GM19397 (cell line): ENCODE data around the gene AMZ1.
"Not testable (repeated sequence)": the region's sequence is repeated elsewhere in the genome, so short reads cannot be mapped to it uniquely, and the experiment has no call there.

Experiments used
- ATAC-seq: cut with Tn5 transposase; IDR thresholded peaks from one replicate; pipeline ENCODE4 v1.9.1; 2021; ENCODE audit warnings: mild to moderate bottlenecking, moderate library complexity; ENCODE audit not compliant: unreplicated experiment

The AMZ1 gene

DNA sequence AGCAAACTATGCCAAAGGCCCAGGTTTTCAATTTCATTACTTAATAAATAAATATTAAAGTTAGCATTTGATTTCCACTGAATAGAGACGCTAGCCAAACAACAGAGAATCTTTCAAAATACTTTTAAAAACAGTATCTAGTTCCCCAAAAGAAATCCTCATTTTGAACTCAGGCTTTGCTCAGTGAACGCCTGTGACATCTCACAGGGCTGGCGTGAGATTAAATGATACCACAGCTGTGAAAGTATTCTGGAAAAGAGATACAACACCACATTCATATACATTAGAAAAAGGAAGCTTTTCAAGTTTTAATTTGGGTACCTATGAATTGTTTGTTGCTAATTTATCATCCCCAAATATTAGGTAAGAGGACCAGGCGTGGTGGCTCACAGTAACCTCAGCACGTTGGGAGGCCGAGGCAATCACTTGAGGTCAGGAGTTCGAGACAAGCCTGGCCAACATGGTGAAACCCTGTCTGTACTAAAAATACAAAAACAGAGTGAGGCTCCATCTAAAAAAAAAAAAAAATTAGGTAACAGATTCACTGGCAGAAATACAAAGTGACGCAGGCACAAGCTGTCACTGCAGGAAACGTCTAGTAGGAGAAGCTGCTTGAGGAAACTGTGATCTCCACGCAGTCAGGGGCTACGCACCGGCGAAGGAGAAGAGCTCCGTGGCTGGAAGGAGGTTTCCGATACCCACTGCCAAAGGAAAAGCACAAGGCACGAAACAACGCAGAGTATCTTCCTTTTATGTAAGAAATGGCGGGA lies 50.0 kb downstream of the AMZ1 start:
- ATAC-seq: no peak

DNA sequence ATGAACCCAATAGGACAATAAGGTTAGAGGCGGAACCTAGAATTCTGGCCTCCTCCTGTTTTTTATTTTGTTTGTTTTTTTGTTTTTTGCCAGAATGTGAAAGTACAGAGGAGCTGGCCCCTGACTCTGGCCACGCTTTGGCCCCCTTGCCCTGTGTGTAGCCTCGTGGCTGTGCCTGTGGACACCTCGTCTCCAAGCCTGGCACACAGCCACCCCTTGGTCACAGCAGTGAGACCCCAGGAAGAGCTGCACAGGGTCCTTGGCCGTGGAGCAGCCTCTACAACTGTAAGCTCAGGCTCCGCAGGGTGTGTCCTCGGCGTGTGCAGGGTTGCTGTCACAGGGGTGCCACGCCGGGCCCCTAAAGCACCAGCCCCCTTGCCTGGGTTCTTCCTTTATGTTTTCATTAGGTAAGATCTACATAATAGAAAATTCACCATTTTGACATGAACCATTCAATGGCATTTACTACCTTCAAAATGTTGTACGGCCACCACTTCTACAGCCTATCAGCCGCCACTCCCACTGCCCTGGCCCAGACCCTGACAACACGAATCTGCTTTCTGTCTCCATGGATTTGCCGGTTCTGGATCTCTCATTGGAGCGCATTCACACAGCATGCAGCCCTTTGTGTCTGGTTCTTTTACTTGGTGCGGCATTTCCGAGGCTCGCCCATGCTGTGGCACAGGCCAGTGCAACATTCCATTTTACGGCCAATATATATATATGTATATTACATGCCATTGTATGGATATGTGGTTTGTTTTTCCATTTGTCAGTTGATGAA lies 51.0 kb downstream of the AMZ1 start:
- ATAC-seq: no peak

DNA sequence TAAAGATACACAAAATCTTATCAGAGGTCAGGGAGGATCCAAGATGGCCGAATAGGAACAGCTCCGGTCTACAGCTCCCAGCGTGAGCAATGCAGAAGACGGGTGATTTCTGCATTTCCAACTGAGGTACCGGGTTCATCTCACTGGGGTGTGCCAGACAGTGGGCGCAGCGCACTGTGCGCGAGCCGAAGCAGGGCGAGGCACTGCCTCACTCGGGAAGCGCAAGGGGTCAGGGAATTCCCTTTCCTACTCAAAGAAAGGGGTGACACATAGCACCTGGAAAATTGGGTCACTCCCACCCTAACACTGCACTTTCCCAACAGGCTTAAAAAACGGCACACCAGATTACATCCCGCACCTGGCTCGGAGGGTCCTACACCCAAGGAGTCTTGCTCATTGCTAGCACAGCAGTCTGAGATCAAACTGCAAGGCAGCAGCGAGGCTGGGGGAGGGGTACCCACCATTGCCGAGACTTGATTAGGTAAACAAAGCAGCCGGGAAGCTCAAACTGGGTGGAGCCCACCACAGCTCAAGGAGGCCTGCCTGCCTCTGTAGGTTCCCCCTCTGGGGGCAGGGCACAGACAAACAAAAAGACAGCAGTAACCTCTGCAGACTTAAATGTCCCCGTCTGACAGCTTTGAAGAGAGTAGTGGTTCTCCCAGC lies 55.7 kb downstream of the AMZ1 start:
- not testable (repeated sequence) for ATAC-seq

DNA sequence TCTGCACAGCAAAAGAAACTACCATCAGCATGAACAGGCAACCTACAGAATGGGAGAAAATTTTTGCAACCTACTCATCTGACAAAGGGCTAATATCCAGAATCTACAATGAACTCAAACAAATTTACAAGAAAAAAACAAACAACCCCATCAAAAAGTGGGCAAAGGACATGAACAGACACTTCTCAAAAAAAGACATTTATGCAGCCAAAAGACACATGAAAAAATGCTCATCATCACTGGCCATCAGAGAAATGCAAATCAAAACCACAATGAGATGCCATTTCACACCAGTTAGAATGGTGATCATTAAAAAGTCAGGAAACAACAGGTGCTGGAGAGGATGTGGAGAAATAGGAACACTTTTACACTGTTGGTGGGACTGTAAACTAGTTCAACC lies 60.7 kb downstream of the AMZ1 start:
- not testable (repeated sequence) for ATAC-seq

DNA sequence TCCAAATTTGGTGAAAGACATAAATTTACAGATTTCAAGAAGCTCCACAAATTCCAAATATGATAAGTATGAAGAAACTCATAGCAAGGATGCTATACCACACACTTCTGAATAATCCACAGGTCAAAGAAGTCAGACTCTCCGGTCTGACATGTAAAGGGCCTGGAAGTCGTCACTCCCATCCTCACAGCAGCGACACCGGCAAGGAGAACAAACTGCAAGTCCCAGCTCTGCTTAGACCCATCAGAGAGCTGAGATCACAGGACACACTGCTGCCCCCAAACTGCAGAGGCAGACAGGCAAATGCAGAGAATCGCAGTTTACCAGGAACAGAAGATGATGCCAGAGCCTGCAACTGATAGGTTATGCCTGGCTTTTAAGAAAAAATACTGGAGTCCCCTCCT lies 62.0 kb downstream of the AMZ1 start:
- no peak for ATAC-seq

DNA sequence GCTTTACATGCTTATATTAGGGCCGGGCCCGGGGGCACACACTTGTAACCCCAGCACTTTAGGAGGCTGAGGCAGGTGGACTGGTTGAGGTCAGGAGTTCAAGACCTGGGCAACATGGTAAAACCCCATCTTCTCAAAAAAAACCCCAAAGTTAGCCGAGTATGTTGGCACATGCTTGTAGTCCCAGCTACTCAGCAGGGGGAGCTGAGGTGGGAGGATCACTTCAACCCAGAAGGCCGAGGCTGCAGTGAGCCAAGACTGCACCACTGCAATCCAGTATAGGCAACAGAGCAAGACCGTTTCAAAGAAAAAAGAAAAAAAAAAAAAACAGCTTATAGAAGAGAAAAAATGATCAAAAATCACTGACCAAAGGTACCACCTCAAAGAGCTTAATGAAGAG lies 63.1 kb downstream of the AMZ1 start:
- no peak for ATAC-seq

DNA sequence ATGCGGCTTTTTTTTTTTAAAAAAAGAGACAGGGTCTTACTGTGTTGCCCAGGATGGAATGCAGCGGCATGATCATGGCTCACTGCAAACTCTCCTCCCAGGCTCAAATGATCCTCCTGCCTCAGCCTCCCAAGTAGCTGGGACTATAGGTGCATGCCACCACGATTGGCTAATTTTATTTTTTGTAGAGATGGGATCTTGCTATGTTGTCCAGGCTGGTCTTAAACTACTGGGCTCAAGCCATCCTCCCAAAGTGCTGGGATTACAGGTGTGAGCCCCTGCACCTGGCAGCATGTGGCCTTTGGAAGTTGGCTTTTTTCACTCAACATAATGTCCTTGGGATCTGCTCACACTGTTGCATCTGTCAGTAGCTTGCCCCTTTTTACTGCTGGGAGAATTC lies 65.1 kb downstream of the AMZ1 start:
- no peak for ATAC-seq

DNA sequence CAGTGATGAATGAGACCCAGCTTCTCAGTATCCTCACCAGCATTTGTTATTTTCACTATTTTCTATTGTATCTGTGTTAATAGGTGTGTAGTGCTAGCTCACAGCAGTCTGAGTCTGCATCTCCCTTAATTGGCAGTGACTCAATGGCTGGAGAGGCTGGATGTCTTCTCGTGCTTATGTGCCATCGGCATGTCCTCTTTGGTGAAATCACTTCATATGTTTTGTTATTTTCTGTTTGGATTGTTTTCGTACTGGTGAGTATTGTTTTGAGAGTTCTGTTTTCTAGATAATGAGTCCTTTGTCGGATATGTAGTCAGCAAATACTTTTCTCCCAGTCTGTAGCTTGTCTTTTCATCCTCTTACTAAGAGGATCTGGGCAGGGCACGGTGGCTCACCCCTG lies 66.1 kb downstream of the AMZ1 start:
- ATAC-seq: no peak

DNA sequence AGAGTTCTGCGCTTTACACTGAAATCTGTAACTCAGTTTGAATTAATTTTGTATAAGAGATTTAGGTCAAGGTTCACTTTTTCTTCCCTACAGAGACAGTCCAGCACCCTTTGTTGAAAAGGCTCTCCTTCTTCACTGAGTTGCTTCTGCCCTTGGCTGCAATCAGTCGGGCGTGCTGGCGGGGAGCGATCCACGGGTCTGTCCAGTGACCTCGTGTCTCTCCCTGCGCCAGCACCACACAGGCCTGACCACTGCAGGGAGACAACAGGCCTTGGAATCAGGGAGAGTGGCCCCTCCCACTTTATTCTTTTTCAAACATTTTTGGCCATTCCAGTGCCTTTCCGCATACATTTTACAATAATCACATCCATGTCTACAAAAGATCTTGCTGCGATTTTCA lies 66.9 kb downstream of the AMZ1 start:
- no peak for ATAC-seq

DNA sequence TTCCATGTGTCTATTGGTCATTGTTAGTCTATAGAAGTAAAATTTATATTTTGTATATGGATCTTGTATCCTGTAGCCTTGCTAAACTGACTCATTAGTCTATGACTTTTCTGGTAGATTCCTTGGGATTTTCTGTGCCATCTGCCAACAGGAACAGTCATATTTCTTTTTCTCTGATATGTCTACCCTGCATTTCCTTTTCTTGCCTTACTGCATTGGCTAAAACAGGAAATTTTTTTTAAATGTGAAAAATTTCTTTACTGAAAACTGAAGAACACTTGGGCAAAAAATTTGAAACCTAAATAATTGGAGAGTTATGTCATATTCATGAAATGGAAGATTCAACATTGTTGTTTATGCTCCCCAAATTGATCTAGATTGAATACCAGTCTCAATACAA lies 67.5 kb downstream of the AMZ1 start:
- ATAC-seq: no peak

DNA sequence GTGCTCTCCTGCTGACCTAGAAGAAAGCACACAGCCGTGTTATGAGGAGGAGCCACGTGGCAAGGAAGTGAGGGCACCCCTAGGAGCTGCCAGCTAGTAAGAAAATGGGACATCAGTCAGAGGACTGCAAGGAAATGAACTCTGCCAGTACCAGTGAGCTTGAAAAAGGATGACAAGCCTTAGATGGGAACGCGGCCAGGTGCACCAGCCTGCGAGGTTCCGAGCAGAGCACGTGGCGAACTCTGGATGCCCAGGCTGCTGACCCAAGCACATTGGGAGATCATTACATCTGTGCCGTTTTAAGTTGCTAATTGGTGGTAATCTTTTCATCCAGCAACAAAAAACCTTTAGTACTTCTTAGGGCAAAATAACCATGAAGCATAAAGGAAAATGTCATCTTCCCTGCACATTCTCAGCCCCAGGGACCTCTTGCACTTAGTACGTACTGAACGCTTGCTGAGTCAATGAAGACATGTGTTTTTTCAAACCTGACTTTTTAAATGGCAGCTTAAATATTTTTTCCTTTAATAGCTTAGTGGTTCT lies 69.4 kb downstream of the AMZ1 start:
- ATAC-seq: no peak

DNA sequence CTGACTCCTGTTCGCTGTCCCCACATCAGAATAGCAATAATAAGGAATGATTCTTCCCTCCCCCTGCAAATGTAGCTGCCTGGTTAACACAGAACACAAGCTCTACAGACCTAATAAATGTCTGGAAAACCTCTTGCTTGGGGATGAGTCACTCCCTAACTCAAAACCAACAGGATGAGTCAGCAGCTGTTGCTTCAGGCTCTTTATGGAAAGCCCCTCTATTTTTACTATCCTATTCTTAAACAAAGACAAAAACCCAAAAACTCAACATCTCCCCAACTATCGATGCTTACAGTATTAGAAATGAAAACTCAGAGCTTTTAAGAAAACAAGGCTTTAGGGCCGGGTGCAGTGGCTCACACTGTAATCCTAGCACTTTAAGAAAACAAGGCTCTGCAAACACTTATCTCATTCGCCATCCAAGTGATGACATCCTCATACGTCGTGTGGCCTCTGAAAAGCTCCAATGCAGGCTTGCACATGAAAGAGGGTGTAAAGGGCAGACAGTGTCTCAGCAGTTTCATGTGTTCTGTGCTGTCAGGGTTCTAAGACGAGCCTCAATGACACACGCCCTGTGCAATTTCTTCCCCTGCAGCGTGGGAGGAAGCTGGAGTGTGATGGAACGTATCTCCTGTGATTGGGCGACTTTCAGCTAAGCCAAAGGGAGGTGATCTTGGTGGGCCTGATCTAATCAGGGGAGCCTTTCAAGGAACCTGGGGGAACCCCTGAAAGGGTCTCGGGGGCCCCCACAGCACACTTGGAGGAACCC lies 70.1 kb downstream of the AMZ1 start:
- ATAC-seq: peak; percentile 62

DNA sequence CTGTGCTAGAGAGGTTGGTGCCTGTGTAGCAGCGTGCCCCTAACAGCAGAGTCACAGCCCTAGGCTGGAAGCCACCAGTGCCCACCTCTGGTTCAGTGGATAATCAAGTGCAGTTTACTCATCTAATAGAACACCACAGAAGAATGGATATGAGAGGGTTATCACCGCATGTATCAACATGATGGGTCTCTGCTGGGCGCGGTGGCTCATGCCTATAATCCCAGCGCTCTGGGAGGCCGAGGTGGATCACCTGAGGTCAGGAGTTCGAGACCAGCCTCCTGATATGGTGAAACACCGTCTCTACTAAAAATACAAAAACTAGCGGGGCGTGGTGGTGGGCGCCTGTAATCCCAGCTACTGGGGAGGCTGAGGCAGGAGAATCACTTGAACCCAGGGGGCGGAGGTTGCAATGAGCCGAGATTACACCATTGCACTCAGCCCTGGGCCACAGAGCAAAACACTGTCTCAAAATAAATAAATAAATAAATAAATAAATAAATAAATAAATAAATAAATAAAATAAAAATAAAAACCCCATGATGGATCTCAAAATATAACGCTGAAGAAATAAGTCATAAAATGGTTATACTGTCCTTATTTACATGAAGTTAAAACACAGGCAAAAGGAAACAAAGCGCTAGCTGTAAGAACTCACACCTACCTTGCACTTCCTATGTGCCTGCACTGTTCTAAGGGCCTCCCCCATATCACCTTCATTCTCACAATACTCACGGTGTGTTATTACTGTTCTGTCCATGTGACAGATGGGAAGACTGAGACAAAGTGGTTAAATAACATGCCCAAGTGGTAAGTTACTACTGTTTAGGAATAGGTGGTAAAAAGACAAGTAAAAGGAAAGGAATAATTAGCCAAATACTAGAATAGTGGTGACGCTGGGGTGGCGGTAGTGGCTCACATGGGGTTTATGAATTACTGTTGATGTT lies 70.9 kb downstream of the AMZ1 start:
- no peak for ATAC-seq

DNA sequence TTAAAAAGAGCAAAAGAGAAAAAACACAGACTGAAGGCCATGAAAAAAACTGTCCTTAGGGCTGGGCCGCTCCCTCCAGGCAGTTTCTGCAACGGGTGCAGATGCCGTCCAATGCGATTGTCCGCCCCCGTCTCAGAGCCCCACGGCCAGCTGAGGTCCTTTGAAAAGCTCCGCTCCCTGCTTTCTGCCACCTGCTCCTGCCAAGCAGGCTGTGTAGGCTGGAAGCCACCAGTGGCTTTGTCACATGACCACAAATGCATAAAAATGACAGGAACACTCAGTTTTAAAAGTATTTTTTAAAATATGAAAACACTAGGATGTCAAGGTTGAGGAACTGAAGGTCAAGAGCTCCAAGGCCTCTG lies 71.7 kb downstream of the AMZ1 start:
- no peak for ATAC-seq

DNA sequence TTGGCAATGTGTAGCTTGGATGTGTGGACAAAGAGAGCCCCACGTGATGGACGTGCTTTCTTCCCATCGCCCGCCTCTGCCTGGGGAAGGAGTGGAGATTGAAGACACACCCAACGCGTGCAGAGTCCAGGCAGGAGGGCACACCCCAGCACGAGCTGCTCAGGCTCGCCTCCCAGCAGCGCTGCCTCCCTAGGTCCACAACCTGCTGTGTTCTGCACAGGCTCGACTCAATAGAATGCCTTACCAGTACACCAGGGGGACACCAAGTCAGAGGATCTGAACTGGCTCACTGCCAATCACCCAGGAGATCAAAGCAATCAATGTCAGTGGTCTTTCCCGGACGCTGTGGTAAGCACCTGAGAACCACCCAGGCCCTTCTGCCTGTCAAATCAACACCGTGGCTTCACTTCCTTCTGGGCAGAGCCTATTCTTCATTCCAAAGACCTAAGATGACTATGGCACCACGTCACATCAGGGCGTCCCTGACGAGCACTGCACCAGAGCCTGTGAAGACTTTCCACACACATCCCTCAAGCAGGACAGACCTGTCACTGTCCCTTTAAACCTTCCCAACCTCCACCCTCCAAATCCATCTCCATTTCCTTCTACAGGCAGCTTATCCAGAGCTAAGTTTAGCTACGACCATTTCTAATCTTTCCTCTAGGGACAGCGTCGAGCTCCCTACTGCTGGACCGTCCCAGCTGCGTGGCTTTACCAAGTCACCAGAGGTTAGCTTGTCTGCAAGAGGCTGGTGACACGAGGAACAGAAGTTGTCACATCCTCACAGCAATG lies 72.3 kb downstream of the AMZ1 start:
- ATAC-seq: no peak

DNA sequence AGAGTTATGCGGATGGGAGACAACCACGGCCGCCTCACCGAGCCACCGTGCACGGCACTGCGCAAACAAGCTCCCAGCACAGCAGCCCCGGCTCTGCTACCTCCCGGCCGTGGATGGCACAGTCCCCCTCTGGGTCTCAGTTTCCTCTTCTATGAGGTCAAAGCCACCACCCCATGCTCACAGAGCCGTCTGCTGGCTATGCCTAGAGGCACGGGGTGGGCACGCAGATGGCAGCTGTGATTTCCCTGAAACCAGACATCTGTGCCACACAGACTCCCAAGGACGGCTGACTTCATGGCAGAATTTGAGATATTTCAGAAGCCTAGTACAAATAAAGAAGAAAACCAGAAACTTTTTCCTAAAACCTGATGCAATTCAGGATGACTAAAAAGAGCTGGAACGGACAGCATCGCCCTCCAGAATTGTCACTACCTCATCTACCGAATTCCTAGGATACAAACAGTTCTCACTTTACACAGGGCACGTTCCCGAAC lies 73.2 kb downstream of the AMZ1 start:
- ATAC-seq: no peak

DNA sequence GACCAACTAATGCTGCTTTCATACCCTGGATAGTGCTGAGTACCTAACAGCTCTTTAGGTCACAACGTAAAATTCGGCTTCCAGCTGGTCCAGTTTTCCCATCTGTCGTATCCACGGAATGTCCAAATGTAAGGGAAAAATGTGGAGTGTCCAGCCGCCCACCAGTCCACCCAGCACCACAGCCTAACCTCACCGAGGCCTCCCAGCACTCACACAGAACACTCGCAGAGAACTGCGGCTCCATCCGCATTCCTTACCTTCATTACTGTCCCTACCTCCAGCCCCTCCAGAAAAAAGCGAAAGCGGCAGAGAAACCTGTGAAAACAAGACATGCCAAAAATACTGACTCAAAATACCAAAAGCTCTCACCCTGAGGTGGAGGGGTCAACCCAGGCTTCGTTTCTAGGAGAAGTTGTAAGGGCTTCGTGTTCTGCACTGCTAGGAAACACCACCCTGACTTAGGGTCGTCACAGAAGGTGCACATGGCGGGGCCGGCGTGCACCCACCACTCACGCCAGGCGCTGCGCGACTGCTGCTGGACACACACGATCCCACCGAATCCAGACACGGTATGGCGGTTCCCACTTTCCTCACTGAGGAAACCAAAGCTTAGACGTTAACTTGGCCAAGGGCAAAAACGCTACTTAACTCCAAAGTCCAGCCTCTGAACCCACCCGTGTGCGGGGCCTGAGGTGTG lies 73.9 kb downstream of the AMZ1 start:
- no peak for ATAC-seq

DNA sequence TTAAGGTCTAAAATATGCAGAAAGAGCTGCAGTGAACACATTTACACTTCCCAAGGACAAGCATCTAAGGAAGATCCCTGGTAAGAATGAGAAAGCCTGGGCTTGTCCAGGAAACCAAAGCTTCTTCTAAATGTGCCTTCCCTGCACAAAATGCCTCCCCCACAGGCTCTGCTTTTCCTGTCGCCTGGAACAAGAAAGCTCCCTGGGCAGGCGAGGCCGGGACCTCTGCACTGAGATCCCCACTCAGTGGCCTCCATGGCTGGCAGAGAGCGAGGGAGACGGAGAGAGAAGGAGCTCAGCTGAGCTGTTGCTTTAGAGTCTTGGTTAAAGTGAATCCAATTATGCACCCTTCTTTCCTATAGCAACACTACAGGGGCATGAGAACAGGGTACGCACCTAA lies 75.6 kb downstream of the AMZ1 start:
- no peak for ATAC-seq
